Ovary (tissue), 9 donors: Measurements from ENCODE around the gene TBC1D8. TPM values are rescaled to one million over a fixed set of nuclear protein-coding genes. Genes with fewer than 3 reads are reported as not detected.
A peak's percentile ranks its signal among the peaks of the same experiment; 100 is the strongest.

Source experiments
- DNase-seq, 5 donors: peaks; one replicate each; pipeline ENCODE4 v3.0.0-alpha.2; 2019 to 2020
- H3K27ac ChIP-seq, 2 donors: fragments of 200-600 bp; one replicate each; pipeline versions ENCODE4 v1.5.1 to v1.8.0; 2019 to 2022
- H3K27me3 ChIP-seq: fragments of 200-600 bp; one replicate; pipeline ENCODE4 v1.8.0; 2022
- H3K36me3 ChIP-seq: fragments of 200-600 bp; sonication (generic); one replicate; pipeline ENCODE4 v1.5.1; 2019
- H3K4me1 ChIP-seq: one replicate; pipeline ENCODE4 v1.8.1; 2013; ENCODE audit warnings: mild to moderate bottlenecking, moderate library complexity; ENCODE audit not compliant: insufficient read depth
- H3K4me3 ChIP-seq: fragments of 200-600 bp; sonication (generic); one replicate; pipeline ENCODE4 v1.5.1; 2017
- H3K9me3 ChIP-seq, 2 donors: fragments of 200-600 bp in 1 of 2; sonication (generic) in 1 of 2; one replicate each; pipeline versions ENCODE4 v1.5.1 to v1.8.1; 2013 to 2019; ENCODE audit warnings: mild to moderate bottlenecking in 1 of 2, moderate library complexity in 1 of 2
- EP300 ChIP-seq: sonication (generic); formaldehyde crosslinking; IDR thresholded peaks from one replicate; pipeline ENCODE4 v1.6.1; 2017; ENCODE audit warnings: antibody characterized with exemption
- POLR2A ChIP-seq: fragments of 450-650 bp; IDR thresholded peaks from one replicate; pipeline ENCODE4 v1.6.1; 2017; ENCODE audit warnings: antibody characterized with exemption, mild to moderate bottlenecking, moderate library complexity
- WGBS, 3 donors: extraction: QIAGEN DNeasy Blood & Tissue Kit in 1 of 3; methylation state at CpG; one replicate each; pipeline versions ENCODE4 v1.1.5 to v1.1.7; 2013 to 2017; 5-methylcytosine and 5-hydroxymethylcytosine counted together
- intact Hi-C, 4 donors: fragments of 100-400 bp; cut with DNase I; formaldehyde crosslinking; loops; one replicate each; pipeline versions ENCODE4 v1.11.0 to v1.15.1; 2022 to 2023
- polyA plus RNA-seq, 2 donors: library from polyadenylated mRNA; stranded (reverse); fragments of 200-250 nt in 1 of 2; fragments of 350-450 nt in 1 of 2; fragmentation: Illumina TruSeq in 1 of 2; extraction: RNeasy Lipid Tissue Mini Kit (QIAGEN cat#74804) in 1 of 2; gene quantifications; one replicate each; pipeline ENCODE4 v1.2.3, GENCODE V29; 2013 to 2014
- total RNA-seq, 7 donors: library from RNA; depleted of rRNA in 2 of 7; stranded (reverse); fragments of >200 nt in 2 of 7; fragmentation: NEBNext Ultra II Directional in 3 of 7; extraction: Animal tissue kit (Norgen Biotek cat#: 25700) in 3 of 7; gene quantifications; one replicate each; pipeline versions ENCODE4 v1.1.0 to v1.2.4, GENCODE V29; 2016 to 2023
- TF ChIP-seq, protein P1 (sequence below), 3 donors: fragments of 450-650 bp in 2 of 3; fragments of 200-600 bp in 1 of 3; IDR thresholded peaks; one replicate each; pipeline versions ENCODE4 v1.5.1 to v1.8.0; 2016 to 2022; ENCODE audit warnings: antibody characterized with exemption in 3 of 3, mild to moderate bottlenecking in 1 of 3
- donor health status: DM: no; HTN: no; CAD: no; lungs with moderate emphysema.
- donor health status: DM: no; HTN: no; CAD: no.
- donor health status: Bipolar disorder and iron deficiency.
- donor health status: DM: yes; HTN: yes; CAD: no.
- donor health status: DM: no; HTN: no; CAD: no.
- donor health status: DM: yes; HTN: yes; CAD: no.

TBC1D8 gene
- total and polyA plus RNA-seq, 9 donors: 10.8 to 44.6 (median 15.6) TPM

DNA sequence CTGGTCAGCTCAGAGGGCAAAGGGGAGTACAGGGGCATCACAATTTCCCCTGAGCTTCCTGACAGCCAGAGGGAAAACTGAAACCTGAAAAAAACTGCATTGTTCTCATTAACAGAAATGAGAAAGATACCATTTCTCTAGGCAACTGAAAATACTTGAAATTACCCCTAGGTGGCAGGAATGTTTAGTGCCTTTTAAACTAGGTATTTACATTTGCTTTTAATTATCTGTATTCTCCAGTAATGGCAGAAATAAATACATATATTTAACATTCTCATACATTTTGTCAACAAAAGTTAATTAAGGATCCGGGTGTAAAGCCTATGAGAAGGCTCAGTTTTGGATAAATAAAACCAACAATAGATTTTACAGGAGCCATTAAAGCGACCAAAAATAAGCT, 114.6 kb downstream of the TBC1D8 start:
- Histone ChIP-seq H3K9me3 (no peaks in the 10 kb centered on the region), H3K4me1 (no peaks in the 10 kb centered on the region), H3K27me3 (no peaks in the 10 kb centered on the region), H3K36me3 (no peaks in the 10 kb centered on the region), H3K27ac (no peak overlapping the region), H3K4me3 (no peak overlapping the region)
- intact Hi-C loops: loop anchor here (5.0 to 10.0 kb wide), 3 partner anchors 116 to 171 kb away; partner anchors contain the start of gene TBC1D8 (in 1 of the 4)
- 49 to 59% (median 50%) methylated on average over 2 of the region's 2 CpGs for WGBS, 3 donors
- no peak for DNase-seq
- TF ChIP-seq, protein P1, sequence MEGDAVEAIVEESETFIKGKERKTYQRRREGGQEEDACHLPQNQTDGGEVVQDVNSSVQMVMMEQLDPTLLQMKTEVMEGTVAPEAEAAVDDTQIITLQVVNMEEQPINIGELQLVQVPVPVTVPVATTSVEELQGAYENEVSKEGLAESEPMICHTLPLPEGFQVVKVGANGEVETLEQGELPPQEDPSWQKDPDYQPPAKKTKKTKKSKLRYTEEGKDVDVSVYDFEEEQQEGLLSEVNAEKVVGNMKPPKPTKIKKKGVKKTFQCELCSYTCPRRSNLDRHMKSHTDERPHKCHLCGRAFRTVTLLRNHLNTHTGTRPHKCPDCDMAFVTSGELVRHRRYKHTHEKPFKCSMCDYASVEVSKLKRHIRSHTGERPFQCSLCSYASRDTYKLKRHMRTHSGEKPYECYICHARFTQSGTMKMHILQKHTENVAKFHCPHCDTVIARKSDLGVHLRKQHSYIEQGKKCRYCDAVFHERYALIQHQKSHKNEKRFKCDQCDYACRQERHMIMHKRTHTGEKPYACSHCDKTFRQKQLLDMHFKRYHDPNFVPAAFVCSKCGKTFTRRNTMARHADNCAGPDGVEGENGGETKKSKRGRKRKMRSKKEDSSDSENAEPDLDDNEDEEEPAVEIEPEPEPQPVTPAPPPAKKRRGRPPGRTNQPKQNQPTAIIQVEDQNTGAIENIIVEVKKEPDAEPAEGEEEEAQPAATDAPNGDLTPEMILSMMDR (IDR thresholded peaks at IDR 0.05): peak in 1 of 3 donors; percentile 16
- no peak for TF ChIP-seq POLR2A
- TF ChIP-seq EP300: no peak

DNA sequence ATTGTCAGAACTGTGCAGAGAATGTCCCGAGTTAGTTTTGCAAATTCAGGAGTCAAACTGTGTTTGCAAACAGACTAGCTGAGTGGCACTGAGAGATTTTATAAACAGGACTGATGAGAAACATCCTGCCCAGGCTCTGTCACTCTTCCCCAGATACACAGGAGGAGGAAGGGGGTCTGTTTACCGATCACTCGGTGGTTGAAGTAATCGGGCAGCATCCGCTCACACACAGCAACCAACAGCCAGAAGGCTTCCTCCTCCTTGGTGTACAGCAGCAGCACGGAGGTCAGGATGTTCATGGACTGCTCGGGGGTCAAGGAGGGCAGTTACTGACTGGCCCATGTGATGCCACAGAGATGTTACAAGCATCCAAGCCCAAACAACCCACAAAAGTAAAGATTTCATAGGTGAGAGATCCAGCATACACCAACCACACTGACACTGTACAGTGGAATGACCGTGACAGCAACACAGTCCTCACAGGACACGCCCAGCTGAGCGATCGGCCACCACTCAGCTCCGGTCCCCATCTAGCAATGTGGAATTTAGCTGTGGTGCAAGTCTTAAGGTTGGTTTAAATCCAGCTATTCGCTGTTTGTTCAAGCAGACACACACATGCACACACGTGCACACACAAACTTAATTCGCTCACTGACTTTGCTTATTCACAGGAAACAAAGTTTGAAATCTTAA, 119.0 kb downstream of the TBC1D8 start:
- Histone ChIP-seq H3K27ac (no peak overlapping the region), H3K36me3 (no peaks in the 10 kb centered on the region), H3K27me3 (no peaks in the 10 kb centered on the region), H3K4me1 (no peaks in the 10 kb centered on the region), H3K9me3 (no peaks in the 10 kb centered on the region), H3K4me3 (no peak overlapping the region)
- WGBS, 3 donors: 89 to 92% (median 90%) methylated on average over 15 of the region's 15 CpGs
- no peak for TF ChIP-seq EP300
- TF ChIP-seq, protein P1 (IDR thresholded peaks at IDR 0.05): no peak
- TF ChIP-seq POLR2A: no peak
- intact Hi-C loops: loop anchor here in 2 of 4 donors (10.0 kb wide), 1 partner anchor 163 kb away; no protein-coding TSS in a partner anchor
- no peak for DNase-seq

DNA sequence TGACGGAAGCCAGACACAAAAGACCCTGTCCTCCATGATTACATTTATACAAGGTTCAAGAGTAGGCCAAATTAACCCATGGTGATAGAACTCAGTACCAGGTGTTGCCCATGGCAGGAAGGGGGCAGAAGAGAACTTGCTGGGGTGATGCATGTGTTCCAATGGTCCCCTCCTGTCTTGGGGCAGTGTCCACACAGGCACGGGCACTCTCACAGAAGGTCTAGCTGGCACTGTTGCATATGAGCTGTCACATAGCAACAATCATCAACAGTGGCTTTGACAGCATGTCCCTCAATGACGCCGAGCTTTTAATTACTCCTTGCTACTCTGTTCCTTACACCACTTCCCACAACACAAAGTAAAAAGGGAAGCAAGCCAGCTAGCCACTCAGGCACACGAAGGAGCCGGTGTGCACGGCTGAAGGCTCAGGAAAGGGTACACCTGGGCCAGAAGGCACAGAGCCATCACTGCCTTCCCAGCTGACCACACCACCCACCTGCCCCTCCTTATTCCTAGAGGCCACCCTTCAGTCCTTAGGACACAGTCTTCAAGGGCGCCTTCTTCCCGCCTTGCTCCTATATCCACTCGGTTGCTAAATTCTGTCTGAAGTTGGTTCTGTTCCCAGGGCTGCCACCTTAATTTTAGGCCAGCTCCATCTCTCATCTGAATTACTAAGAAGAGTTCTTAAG, 120.2 kb downstream of the TBC1D8 start:
- no peak for DNase-seq
- H3K36me3 ChIP-seq: no peaks in the 10 kb centered on the region
- no peak overlapping the region for H3K4me3 ChIP-seq
- H3K9me3 ChIP-seq: no peaks in the 10 kb centered on the region
- no peak overlapping the region for H3K27ac ChIP-seq
- intact Hi-C loops: loop anchor here in 2 of 4 donors (10.0 kb wide), 1 partner anchor 164 kb away; no protein-coding TSS in a partner anchor
- H3K27me3 ChIP-seq: no peaks in the 10 kb centered on the region
- H3K4me1 ChIP-seq: no peaks in the 10 kb centered on the region
- TF ChIP-seq POLR2A (no peak), EP300 (no peak)
- 87 to 91% (median 87%) methylated on average over 10 of the region's 10 CpGs for WGBS, 3 donors

DNA sequence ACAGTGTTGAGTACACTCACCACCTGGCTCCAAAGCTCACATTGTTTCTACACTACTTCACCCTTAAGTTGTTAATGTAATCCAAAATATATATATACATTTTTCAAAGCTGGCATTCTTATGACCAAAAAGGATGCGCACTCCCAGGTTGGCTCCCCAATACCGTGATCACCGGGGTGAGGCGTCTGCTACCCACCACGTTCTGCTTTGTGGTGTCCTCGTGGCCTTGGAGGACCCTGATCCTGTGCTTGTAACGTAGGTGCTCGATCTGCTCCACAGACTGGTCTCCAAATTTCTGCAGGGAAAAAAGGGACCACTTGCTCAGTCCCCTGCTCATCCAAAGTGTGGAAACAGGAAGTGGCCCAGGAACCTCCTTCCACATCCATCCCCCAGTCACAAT, 123.3 kb downstream of the TBC1D8 start:
- no peaks in the 10 kb centered on the region for H3K4me1 ChIP-seq
- H3K36me3 ChIP-seq: no peaks in the 10 kb centered on the region
- no peak for DNase-seq
- 90 to 95% (median 91%) methylated on average over 8 of the region's 8 CpGs for WGBS, 3 donors
- H3K9me3 ChIP-seq: no peaks in the 10 kb centered on the region
- H3K27ac ChIP-seq: no peak overlapping the region
- intact Hi-C loops: no loop called here
- no peaks in the 10 kb centered on the region for H3K27me3 ChIP-seq
- TF ChIP-seq, protein P1 (IDR thresholded peaks at IDR 0.05): no peak
- no peak for TF ChIP-seq POLR2A
- TF ChIP-seq EP300: no peak
- H3K4me3 ChIP-seq: no peak overlapping the region
